Smooth muscle cell (in vitro differentiated cells): Measurements from ENCODE around the gene ATP6V0D1. TPM values are rescaled to one million over a fixed set of nuclear protein-coding genes. Genes with fewer than 3 reads are reported as not detected.

Experiments used
- DNase-seq: peaks from one replicate; lab custom pipeline; 2025; ENCODE audit not compliant: unreplicated experiment; lab: John Stamatoyannopoulos, UW
- H2AFZ ChIP-seq: fragments of 200-600 bp; sonication (generic); 2 replicates; pipeline ENCODE4 v1.6.0; 2016; ENCODE audit warnings: antibody characterized with exemption, low read depth, mild to moderate bottlenecking
- H3F3A ChIP-seq: fragments of 200-600 bp; sonication (generic); 2 replicates; pipeline ENCODE4 v1.6.0; 2017; ENCODE audit warnings: antibody characterized with exemption, low read depth
- H3K27ac ChIP-seq: fragments of 200-600 bp; sonication (generic); 2 replicates; pipeline ENCODE4 v1.5.1; 2016; ENCODE audit warnings: low read depth, mild to moderate bottlenecking
- H3K27me3 ChIP-seq: fragments of 200-600 bp; sonication (generic); 2 replicates; pipeline ENCODE4 v1.6.1; 2016; ENCODE audit warnings: low read depth, mild to moderate bottlenecking
- H3K36me3 ChIP-seq: fragments of 200-600 bp; sonication (generic); 2 replicates; pipeline ENCODE4 v1.5.1; 2016; ENCODE audit warnings: low read depth
- H3K4me1 ChIP-seq: fragments of 200-600 bp; sonication (generic); 2 replicates; pipeline ENCODE4 v1.5.1; 2016; ENCODE audit warnings: low read depth
- H3K4me2 ChIP-seq: fragments of 200-600 bp; sonication (generic); 2 replicates; pipeline ENCODE4 v1.6.0; 2016; ENCODE audit warnings: mild to moderate bottlenecking
- H3K4me3 ChIP-seq: fragments of 200-600 bp; sonication (generic); 2 replicates; pipeline ENCODE4 v1.5.1; 2016; ENCODE audit warnings: mild to moderate bottlenecking
- H3K79me2 ChIP-seq: fragments of 200-600 bp; sonication (generic); 2 replicates; pipeline ENCODE4 v1.6.0; 2016; ENCODE audit warnings: low read depth, mild to moderate bottlenecking
- H3K9ac ChIP-seq: fragments of 200-600 bp; sonication (generic); 2 replicates; pipeline ENCODE4 v1.6.0; 2016; ENCODE audit warnings: low read depth
- H3K9me3 ChIP-seq: fragments of 200-600 bp; sonication (generic); replicated peaks from 2 replicates; pipeline ENCODE4 v1.5.1; 2016; ENCODE audit warnings: low read depth
- H4K20me1 ChIP-seq: fragments of 200-600 bp; sonication (generic); 2 replicates; pipeline ENCODE4 v1.6.0; 2016; ENCODE audit warnings: low read depth
- WGBS: methylation state at CpG from one replicate; pipeline ENCODE4 v1.1.7; 2016; ENCODE audit warnings: low lambda C conversion rate; 5-methylcytosine and 5-hydroxymethylcytosine counted together
- polyA plus RNA-seq: library from polyadenylated mRNA; unstranded; fragments of >200 nt; fragmentation: Nextera tagmentation; extraction: Ambion mirVana; gene quantifications from 2 replicates; pipeline ENCODE4 v1.2.1, GENCODE V29; 2016
- total RNA-seq: library from RNA; depleted of rRNA; stranded (reverse); fragments of >200 nt; gene quantifications from 2 replicates; pipeline ENCODE4 v1.2.3, GENCODE V29; 2014
- TF ChIP-seq, protein P1 (sequence below): fragments of 200-600 bp; sonication (generic); IDR thresholded peaks from 2 replicates; pipeline ENCODE4 v1.5.1; 2017; ENCODE audit warnings: borderline replicate concordance, mild to moderate bottlenecking, antibody characterized with exemption; ENCODE audit not compliant: insufficient read depth, poor library complexity, severe bottlenecking

ATP6V0D1 gene
- total and polyA plus RNA-seq, 2 experiments from 2014 or later: 96.8 to 114 TPM

DNA sequence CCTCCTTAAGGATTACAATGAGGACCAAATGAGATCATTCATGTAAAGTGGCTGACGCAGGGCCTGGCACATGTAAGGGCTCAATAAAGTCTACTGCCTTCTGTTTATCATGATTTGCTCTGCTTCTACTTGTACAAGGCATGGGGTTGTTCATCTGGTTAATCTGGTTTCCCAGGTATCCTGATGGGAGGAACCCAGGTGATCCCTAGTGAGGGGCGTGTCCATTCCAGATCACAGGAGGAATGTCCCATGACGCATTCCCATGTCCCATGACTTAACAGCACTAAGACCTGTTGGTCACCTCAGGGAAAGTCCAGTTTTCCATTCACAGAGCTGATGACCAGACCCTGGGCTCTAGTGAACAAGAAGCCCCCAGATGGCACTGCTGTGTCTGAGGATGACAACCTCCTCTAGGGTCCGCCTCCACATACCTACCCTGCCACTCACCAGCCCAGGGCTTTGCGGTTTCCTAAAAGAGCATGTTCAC lies 76.2 kb downstream of the ATP6V0D1 start:
- H3K4me1 ChIP-seq: no peaks in the 10 kb centered on the region
- TF ChIP-seq, protein P1, sequence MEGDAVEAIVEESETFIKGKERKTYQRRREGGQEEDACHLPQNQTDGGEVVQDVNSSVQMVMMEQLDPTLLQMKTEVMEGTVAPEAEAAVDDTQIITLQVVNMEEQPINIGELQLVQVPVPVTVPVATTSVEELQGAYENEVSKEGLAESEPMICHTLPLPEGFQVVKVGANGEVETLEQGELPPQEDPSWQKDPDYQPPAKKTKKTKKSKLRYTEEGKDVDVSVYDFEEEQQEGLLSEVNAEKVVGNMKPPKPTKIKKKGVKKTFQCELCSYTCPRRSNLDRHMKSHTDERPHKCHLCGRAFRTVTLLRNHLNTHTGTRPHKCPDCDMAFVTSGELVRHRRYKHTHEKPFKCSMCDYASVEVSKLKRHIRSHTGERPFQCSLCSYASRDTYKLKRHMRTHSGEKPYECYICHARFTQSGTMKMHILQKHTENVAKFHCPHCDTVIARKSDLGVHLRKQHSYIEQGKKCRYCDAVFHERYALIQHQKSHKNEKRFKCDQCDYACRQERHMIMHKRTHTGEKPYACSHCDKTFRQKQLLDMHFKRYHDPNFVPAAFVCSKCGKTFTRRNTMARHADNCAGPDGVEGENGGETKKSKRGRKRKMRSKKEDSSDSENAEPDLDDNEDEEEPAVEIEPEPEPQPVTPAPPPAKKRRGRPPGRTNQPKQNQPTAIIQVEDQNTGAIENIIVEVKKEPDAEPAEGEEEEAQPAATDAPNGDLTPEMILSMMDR: no peak
- WGBS: 76% methylated on average over 5 of the region's 5 CpGs

DNA sequence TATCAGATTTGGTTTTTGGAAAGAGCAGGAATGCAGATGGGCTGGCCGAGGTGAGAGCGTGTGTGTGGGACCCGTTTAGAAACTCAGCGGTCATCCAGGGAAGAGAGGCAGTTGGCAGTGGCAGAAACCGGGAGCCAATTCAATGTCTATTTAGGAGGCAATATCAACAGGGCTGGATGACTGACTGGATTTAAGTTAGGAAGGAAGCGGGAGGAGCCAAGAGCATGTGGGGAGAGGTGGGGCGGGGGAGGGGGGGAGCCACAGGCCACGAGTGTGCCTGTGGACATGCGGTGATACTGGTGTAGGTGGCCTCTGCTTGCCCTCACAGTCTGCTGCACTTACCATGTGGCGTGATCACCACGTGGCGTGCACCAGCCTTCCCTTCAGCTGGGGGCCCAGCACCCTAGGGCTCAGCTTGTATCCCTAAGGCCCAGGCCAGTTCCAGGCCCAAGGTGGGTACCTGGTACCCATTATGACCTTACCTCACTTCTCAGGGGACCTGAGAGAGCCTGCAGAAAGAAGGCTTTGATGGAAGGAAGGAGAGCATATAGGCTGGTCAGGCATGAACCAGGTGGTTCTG lies 76.9 kb downstream of the ATP6V0D1 start:
- WGBS: 97% methylated on average over 8 of the region's 12 CpGs
- Histone ChIP-seq H3K79me2 (no peaks in the 10 kb centered on the region), H3K27ac (peak overlapping the region; percentile 95), H3K4me2 (no peak overlapping the region), H3K4me1 (no peaks in the 10 kb centered on the region), H3K9ac (peak overlapping the region; percentile 75), H3K27me3 (no peaks in the 10 kb centered on the region), H2AFZ (no peak overlapping the region), H3K9me3 (no peaks in the 10 kb centered on the region), H4K20me1 (no peaks in the 10 kb centered on the region), H3K36me3 (no peaks in the 10 kb centered on the region), H3F3A (no peaks in the 10 kb centered on the region), H3K4me3 (no peak overlapping the region)
- no peak for DNase-seq
- TF ChIP-seq, protein P1: no peak

More for the DNA sequence above, 76.2 kb downstream of the ATP6V0D1 start:
- H3K9ac ChIP-seq: peak overlapping the region; percentile 75
- H3K27ac ChIP-seq: peak overlapping the region; percentile 95
- H4K20me1 ChIP-seq: no peaks in the 10 kb centered on the region
- no peaks in the 10 kb centered on the region for H3K36me3 ChIP-seq
- H3K27me3 ChIP-seq: no peaks in the 10 kb centered on the region
- no peaks in the 10 kb centered on the region for H3F3A ChIP-seq
- no peak for DNase-seq
- no peaks in the 10 kb centered on the region for H3K79me2 ChIP-seq
- no peaks in the 10 kb centered on the region for H3K9me3 ChIP-seq
- H2AFZ ChIP-seq: no peak overlapping the region
- H3K4me2 ChIP-seq: no peak overlapping the region
- H3K4me3 ChIP-seq: no peak overlapping the region

DNA sequence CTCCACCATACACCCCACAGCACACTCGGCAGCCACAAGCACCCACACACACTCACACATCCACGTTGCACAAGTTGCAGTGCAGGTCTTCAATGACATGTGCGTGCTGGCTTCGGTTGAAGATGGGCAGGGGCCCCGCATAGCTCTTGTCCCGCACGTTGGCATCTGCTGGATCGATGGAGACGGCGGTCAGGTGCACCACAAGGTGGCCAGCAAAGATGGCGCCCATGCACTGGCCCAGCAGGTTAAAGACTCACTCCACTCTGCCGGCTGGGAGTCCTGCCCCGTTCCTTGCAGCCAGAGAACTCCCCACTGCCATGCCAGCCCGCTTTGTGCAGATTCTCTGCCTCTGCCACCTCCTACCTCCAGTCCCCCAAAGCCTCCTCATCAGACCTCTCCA lies 80.1 kb downstream of the ATP6V0D1 start:
- no peak overlapping the region for H3K27ac ChIP-seq
- no peak overlapping the region for H3K4me3 ChIP-seq
- no peak overlapping the region for H2AFZ ChIP-seq
- H3K79me2 ChIP-seq: no peaks in the 10 kb centered on the region
- H3K27me3 ChIP-seq: no peaks in the 10 kb centered on the region
- no peaks in the 10 kb centered on the region for H4K20me1 ChIP-seq
- H3K4me2 ChIP-seq: no peak overlapping the region
- H3K9me3 ChIP-seq: no peaks in the 10 kb centered on the region
- peaks cover 15% of the 10 kb centered on the region for H3K4me1 ChIP-seq
- H3K36me3 ChIP-seq: no peaks in the 10 kb centered on the region
- WGBS: 95% methylated on average over 14 of the region's 14 CpGs
- H3K9ac ChIP-seq: no peak overlapping the region
- no peaks in the 10 kb centered on the region for H3F3A ChIP-seq
- TF ChIP-seq, protein P1: no peak
- no peak for DNase-seq
